Osteocyte (in vitro differentiated cells): ENCODE measurements around the gene OAT. TPM values are rescaled to one million over a fixed set of nuclear protein-coding genes. Genes with fewer than 3 reads are reported as not detected.
A peak's percentile ranks its signal among the peaks of the same experiment; 100 is the strongest.

ENCODE experiments used
- DNase-seq: peaks from one replicate; pipeline ENCODE4 v3.0.0; 2021; ENCODE audit warnings: mixed read lengths; ENCODE audit not compliant: unreplicated experiment; ENCODE audit errors: extremely low spot score
- H3K27ac Mint-ChIP-seq: one replicate; pipeline ENCODE4 v1.8.0; 2021; ENCODE audit warnings: mild to moderate bottlenecking, mixed read lengths; ENCODE audit not compliant: unreplicated experiment
- H3K27me3 Mint-ChIP-seq: one replicate; pipeline ENCODE4 v1.8.0; 2021; ENCODE audit warnings: mixed read lengths; ENCODE audit not compliant: unreplicated experiment
- H3K36me3 Mint-ChIP-seq: one replicate; pipeline ENCODE4 v1.8.0; 2021; ENCODE audit warnings: mixed read lengths; ENCODE audit not compliant: unreplicated experiment
- H3K4me1 Mint-ChIP-seq: one replicate; pipeline ENCODE4 v1.8.0; 2021; ENCODE audit warnings: mixed read lengths; ENCODE audit not compliant: unreplicated experiment
- H3K4me3 Mint-ChIP-seq: one replicate; pipeline ENCODE4 v1.8.0; 2021; ENCODE audit warnings: mild to moderate bottlenecking, moderate library complexity, mixed read lengths; ENCODE audit not compliant: unreplicated experiment
- H3K9me3 Mint-ChIP-seq: one replicate; pipeline ENCODE4 v1.8.0; 2021; ENCODE audit warnings: mixed read lengths; ENCODE audit not compliant: unreplicated experiment
- CTCF ChIP-seq: fragments of 200-600 bp; sonication (generic); IDR thresholded peaks from 2 replicates; pipeline ENCODE4 v1.5.0; 2021; ENCODE audit warnings: antibody characterized with exemption, mild to moderate bottlenecking, moderate library complexity
- total RNA-seq: library from RNA; stranded (reverse); gene quantifications from 2 replicates; pipeline ENCODE4 v1.2.1, GENCODE V29; 2021

Gene OAT
- total RNA-seq, 1 donor from 2014 or later = 122 TPM

- no peak overlapping the region for H3K27ac Mint-ChIP-seq
- no peaks in the 10 kb centered on the region for H3K36me3 Mint-ChIP-seq
- TF ChIP-seq CTCF = no peak
- peaks cover 22% of the 10 kb centered on the region for H3K4me1 Mint-ChIP-seq
- H3K27me3 Mint-ChIP-seq = peaks cover 83% of the 10 kb centered on the region
- H3K4me3 Mint-ChIP-seq = no peak overlapping the region
- no peak for DNase-seq
- no peaks in the 10 kb centered on the region for H3K9me3 Mint-ChIP-seq
Observed at GRCh38 chr10:124450783-124451057, 32.0 kb upstream of the OAT start.

- no peaks in the 10 kb centered on the region for H3K9me3 Mint-ChIP-seq
- peak within 1 kb of the TSS; percentile 63 for H3K4me3 Mint-ChIP-seq
- peaks cover 22% of the 10 kb centered on the region for H3K4me1 Mint-ChIP-seq
- peaks cover 83% of the 10 kb centered on the region for H3K27me3 Mint-ChIP-seq
- no peak for DNase-seq
- no peak within 1 kb of the TSS for H3K27ac Mint-ChIP-seq
- no peaks in the 10 kb centered on the region for H3K36me3 Mint-ChIP-seq
- no peak for TF ChIP-seq CTCF
Observed at GRCh38 chr10:124450012-124450782, 31.5 kb upstream of the OAT start, which contains the start of gene NKX1-2. Gene NKX1-2, minus strand, starts transcription at chr10:124450035. Its CDS starts 92 bp downstream, at chr10:124449943.

- peak overlapping the region; percentile 60 for H3K4me3 Mint-ChIP-seq
- no peaks in the 10 kb centered on the region for H3K36me3 Mint-ChIP-seq
- H3K27me3 Mint-ChIP-seq = peaks cover 82% of the 10 kb centered on the region
- H3K27ac Mint-ChIP-seq = no peak overlapping the region
- H3K9me3 Mint-ChIP-seq = no peaks in the 10 kb centered on the region
- no peak for DNase-seq
- H3K4me1 Mint-ChIP-seq = peaks cover 22% of the 10 kb centered on the region
- TF ChIP-seq CTCF = no peak
Observed at GRCh38 chr10:124449170-124450011, 30.7 kb upstream of the OAT start.

- Mint-ChIP-seq H3K27me3 (peaks cover 82% of the 10 kb centered on the region), H3K4me3 (peak overlapping the region; percentile 60), H3K36me3 (no peaks in the 10 kb centered on the region), H3K9me3 (no peaks in the 10 kb centered on the region), H3K27ac (no peak overlapping the region), H3K4me1 (peaks cover 22% of the 10 kb centered on the region)
- no peak for TF ChIP-seq CTCF
- DNase-seq = no peak
Observed at GRCh38 chr10:124448696-124449169, 30.0 kb upstream of the OAT start.
